ENCODE data around the gene YIF1B.

DNA sequence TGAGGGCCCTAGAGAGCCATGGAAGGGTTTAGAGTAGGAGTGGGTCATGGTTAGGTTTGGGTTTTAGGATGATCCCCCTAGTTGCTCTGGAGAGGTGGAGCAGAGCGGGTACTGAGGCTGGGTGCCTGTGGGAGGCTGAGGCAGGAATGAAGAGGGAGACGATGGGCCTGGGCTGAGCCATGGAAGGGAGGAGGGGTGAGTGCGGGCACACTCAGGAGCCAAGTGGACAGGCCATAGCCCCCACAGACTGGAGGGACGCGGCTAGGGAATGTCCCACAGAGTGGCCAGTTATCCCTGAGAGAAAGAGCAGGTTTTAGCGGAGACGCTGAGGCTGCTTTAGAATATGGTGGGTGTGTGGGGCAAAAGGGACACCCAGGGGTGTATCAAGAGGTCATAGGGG is 13.9 kb upstream of the YIF1B start:
- TF ChIP-seq, protein P1, sequence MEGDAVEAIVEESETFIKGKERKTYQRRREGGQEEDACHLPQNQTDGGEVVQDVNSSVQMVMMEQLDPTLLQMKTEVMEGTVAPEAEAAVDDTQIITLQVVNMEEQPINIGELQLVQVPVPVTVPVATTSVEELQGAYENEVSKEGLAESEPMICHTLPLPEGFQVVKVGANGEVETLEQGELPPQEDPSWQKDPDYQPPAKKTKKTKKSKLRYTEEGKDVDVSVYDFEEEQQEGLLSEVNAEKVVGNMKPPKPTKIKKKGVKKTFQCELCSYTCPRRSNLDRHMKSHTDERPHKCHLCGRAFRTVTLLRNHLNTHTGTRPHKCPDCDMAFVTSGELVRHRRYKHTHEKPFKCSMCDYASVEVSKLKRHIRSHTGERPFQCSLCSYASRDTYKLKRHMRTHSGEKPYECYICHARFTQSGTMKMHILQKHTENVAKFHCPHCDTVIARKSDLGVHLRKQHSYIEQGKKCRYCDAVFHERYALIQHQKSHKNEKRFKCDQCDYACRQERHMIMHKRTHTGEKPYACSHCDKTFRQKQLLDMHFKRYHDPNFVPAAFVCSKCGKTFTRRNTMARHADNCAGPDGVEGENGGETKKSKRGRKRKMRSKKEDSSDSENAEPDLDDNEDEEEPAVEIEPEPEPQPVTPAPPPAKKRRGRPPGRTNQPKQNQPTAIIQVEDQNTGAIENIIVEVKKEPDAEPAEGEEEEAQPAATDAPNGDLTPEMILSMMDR (optimal IDR thresholded peaks at IDR 0.05 in 1 of 3, IDR thresholded peaks at IDR 0.05 in 1 of 3, conservative IDR thresholded peaks at IDR 0.05 in 1 of 3; ENCODE audit: extremely low read depth in 1 of 3, insufficient read depth in 2 of 3, low read length in 3 of 3) = no peak
- no peak for TF ChIP-seq EZH2 (IDR thresholded peaks at IDR 0.05; ENCODE audit: low read length)
